Right ventricle myocardium superior (tissue), 1 donor: Measurements from ENCODE around the gene SLC26A6. TPM values are rescaled to one million over a fixed set of nuclear protein-coding genes. Genes with fewer than 3 reads are reported as not detected.

Experiments used
- ATAC-seq: fragments of 200-7000 bp; cut with Tn5 transposase; one replicate; pipeline ENCODE4 v1.9.1; 2020; ENCODE audit warnings: mild to moderate bottlenecking; ENCODE audit not compliant: poor library complexity
- DNase-seq: peaks from one replicate; pipeline ENCODE4 v3.0.0-alpha.2; 2020
- intact Hi-C: fragments of 100-400 bp; cut with DNase I; formaldehyde crosslinking; loops from one replicate; pipeline ENCODE4 v1.11.2; 2022
- long read RNA-seq: library from polyadenylated mRNA; unstranded; transcript quantifications from one replicate; pipeline ENCODE4 v2.0.0, GENCODE V29; 2021
- total RNA-seq: library from RNA; stranded (reverse); fragmentation: NEBNext Ultra II Directional; extraction: Animal tissue kit (Norgen Biotek cat#: 25700); gene quantifications from one replicate; pipeline ENCODE4 v1.2.1, GENCODE V29; 2021
- donor health status: DM: no; HTN: yes; CAD: no; lungs with severe emphysema.

SLC26A6 gene, protein sequence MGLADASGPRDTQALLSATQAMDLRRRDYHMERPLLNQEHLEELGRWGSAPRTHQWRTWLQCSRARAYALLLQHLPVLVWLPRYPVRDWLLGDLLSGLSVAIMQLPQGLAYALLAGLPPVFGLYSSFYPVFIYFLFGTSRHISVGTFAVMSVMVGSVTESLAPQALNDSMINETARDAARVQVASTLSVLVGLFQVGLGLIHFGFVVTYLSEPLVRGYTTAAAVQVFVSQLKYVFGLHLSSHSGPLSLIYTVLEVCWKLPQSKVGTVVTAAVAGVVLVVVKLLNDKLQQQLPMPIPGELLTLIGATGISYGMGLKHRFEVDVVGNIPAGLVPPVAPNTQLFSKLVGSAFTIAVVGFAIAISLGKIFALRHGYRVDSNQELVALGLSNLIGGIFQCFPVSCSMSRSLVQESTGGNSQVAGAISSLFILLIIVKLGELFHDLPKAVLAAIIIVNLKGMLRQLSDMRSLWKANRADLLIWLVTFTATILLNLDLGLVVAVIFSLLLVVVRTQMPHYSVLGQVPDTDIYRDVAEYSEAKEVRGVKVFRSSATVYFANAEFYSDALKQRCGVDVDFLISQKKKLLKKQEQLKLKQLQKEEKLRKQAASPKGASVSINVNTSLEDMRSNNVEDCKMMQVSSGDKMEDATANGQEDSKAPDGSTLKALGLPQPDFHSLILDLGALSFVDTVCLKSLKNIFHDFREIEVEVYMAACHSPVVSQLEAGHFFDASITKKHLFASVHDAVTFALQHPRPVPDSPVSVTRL
- 10.8 TPM for total RNA-seq
- long read RNA-seq, transcript SLC26A6-205 (21 exons, 2,589 nt), result minor isoform, 5 of 38 reads
- long read RNA-seq, transcript SLC26A6-207 (21 exons, 2,630 nt), result major isoform, 9 of 38 reads
- long read RNA-seq, partial matches to known transcripts, result 6 of 38 reads
- long read RNA-seq, other reads (novel, unspliced or antisense), result 18 of 38 reads

DNA sequence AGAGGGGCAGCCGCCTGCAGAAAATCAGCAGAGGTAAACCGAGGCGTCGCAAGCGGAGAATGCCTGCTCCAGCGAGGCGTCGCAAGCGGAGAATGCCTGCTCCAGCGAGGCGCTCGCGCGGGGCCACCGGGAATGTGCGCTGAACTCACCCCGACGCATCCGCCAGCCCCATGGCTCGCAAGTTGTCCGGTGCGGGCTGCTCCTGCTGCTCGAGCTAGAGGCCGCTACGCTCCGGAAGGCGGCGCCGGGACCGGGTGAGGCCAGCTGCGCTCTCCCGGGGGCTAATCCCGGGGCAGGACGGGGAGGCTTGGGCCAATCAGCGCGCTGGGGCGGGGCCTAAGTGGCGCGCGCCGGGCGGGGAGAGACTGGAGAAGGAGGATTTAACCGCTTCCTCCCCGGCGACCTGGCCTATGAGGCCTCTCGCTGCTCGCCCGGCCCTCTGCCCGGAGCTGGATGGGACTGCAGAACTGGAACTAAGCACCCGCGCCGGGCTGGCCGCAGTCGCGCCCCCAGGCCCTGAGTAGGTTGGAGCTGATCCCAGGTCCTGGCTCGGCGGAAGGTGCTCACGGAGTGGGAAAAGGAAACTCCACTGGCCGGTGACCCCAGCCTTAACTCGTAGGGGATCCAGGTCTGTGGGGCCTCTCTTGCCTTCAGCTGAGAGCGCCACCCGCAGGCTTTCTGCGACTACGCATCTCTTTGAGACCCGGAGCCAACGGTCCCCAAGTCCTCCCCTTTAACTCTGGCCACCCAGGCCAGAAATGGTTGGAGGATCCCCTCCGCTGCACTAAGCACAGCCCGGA is at the start of gene SLC26A6:
SLC26A6 (minus strand) TSS at position 240 of the 800 bp plus-strand sequence; CDS start at position 172, 68 bp downstream.
- intact Hi-C loops, result no loop called here
- DNase-seq, result peak; percentile 99
- ATAC-seq, result peak; percentile 98

DNA sequence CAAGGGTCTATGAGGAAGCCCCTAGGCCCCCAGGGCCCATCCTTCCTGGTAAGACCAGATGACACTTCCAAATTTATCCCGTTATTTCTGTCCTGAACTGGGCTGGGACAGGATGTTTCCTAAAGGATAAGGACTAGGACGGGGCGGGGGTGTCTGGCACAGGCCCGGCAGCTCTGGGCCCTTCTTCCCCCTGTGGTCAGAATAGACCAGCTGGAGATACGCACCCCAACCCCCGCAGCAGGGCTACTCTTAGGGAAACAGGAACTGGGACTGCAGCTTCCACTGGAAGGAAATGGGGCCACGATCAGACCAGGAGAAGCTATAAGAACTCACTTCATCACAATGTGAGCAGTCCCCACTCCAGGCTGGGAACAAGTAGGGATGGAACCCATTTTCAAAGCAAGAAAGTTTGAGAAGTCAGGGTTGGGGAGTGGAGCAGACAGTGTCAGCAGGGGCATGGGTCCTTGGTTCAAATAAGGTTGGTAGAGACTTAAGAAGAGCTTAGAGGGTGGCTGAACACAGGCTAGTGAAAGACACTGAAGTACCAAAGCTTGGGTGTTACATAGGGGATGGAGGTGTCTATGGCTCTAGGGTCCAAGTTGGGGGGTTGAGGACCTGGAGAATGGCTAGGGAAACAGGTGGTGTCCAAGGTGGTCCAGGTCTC is 49.4 kb upstream of the SLC26A6 start:
- ATAC-seq (peak; percentile 10), DNase-seq (peak; percentile 76)
- intact Hi-C loops, result no loop called here

GRCh38 chr3:48684054-48684349 is 48.7 kb upstream of the SLC26A6 start:
- ATAC-seq, result no peak
- intact Hi-C loops, result no loop called here
- peak; percentile 36 for DNase-seq

- intact Hi-C loops, result no loop called here
- peak; percentile 22 for DNase-seq
- ATAC-seq, result no peak
Observed at GRCh38 chr3:48682786-48683185, 47.5 kb upstream of the SLC26A6 start.

DNA sequence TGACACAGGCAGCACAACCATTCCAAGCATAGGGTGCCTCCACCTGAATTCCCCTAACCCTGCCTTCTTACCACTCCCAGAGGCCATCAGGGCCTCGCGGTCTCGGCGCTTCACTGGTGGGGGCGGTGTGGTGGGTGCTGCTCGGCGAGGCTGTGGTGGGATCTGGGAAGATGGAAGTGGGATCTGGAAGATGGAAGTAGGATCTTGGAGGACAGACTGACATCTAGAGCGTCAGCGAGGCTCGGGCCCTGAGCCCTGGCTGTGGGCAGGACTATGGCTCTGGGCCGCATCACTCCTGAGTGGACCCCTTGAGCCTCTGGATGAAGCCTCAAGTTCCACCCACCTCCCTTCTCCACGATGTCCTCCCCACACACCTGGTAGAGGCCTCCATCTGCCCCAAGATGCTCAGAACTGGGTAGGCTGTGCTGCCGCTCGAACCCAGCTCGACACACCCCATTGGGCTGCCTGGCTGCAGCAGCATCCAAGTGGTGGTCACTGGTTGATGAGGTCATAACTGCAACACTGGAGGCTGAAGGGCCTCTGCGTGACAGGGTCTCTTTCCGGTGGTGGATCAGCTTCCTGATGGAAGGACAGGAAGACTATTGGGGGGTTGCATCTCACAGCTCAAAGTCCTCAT is 46.8 kb upstream of the SLC26A6 start:
- intact Hi-C loops, result no loop called here
- ATAC-seq (no peak), DNase-seq (peak; percentile 35)

GRCh38 chr3:48681541-48681880 is 46.2 kb upstream of the SLC26A6 start:
- no peak for ATAC-seq
- peak; percentile 17 for DNase-seq
- intact Hi-C loops, result no loop called here

DNA sequence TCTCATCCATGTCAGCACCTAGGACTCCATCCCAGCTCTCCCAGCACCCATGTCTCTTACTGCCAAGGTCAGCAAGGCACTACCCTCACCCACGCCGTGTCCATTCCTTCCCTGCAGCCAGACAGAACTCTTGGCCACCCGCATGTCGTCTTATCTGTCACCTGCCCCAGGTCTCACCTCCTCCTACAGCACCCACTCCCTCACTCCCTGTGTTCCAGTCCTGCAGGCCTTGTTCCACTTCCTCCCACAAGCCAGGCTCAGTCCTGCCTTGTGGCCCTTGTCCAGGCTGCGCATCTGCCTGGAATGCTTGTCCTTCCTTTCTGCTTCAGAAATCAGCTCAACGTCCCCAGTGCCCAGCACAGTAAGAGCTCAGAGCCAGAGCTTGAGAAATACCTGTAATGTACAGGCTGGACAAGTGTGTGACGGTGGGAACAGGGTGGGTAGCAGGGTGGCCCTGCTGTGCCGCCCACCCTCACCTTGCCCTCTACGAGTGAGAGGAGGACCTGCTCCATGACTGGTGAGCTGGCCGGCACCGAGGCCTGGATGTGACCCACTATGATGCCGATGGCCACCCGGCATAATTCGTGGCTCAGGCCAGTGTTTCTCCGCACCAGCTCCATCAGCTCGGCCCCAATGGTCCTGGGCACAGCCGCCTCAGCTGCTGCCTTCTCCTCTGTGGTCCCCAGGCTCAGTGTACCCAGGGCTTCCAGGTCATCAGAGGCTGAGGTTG is 45.7 kb upstream of the SLC26A6 start:
- ATAC-seq (no peak), DNase-seq (peak; percentile 40)
- intact Hi-C loops, result no loop called here

- intact Hi-C loops, result no loop called here
- ATAC-seq (no peak), DNase-seq (peak; percentile 32)
Observed at GRCh38 chr3:48679411-48680391, 44.4 kb upstream of the SLC26A6 start.

GRCh38 chr3:48678566-48679380 is 43.5 kb upstream of the SLC26A6 start:
- ATAC-seq (no peak), DNase-seq (peak; percentile 27)
- intact Hi-C loops, result no loop called here

DNA sequence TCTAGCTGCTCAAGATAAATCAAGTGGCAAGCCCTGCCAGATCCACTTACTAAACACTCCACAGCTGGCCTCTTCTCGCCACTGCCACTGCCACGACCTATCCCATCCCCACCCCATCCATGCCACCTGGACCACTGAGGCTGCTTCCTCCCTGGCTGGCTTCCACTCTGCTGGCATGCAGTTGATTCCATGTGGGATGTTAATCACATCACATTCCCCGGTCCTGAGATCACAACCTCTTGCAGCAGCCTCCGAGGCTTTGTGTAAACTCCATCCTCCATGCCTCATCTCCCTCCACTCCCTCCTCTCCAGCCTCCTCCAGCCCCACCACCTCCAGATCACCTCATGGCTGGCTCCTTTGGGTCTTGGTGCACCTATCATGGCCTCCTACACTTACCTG is 42.8 kb upstream of the SLC26A6 start:
- ATAC-seq (no peak), DNase-seq (peak; percentile 3)
- intact Hi-C loops, result no loop called here

DNA sequence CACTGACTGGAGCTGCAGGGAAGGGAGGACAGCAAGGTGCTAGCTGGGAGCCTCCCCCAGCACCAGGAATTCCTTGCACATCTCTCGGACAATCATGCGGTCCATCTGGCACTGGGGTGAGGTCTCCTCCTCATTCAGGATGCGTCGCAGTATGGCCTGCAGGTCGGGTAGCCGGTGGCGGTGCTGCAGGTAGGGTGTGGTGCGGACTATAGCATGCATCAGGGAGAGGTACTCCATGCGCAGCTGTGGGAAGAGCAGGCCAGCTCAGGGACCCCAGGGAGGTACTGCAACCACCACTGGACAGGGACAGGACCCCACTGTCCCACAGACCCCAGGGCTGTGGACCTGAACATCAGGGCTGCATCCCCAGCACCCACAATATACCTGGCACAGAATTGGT is 39.2 kb upstream of the SLC26A6 start:
- intact Hi-C loops, result no loop called here
- ATAC-seq (no peak), DNase-seq (peak; percentile 8)

- no peak for ATAC-seq
- intact Hi-C loops, result no loop called here
Observed at GRCh38 chr3:48672522-48672921, 37.3 kb upstream of the SLC26A6 start.

GRCh38 chr3:48664929-48665328 is 29.7 kb upstream of the SLC26A6 start:
- no peak for DNase-seq
- intact Hi-C loops, result no loop called here
- ATAC-seq, result no peak

More at GRCh38 chr3:48672522-48672921, 37.3 kb upstream of the SLC26A6 start:
- DNase-seq, result no peak

DNA sequence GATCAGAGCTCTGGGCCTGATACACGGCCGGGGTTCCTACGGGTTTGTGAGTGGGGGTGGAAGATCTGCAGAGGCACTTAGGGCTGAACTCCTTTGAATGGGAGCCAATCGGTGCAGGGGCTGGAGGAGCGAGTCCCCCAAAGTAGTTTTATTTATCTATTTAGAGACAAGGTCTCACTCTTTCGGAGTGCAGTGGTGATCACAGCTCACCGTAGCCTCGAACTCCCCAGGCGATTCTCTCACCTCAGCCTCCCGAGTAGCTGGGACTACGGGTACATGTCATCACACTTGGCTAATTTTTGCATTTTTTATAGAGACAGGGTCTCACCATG is 29.0 kb upstream of the SLC26A6 start:
- ATAC-seq, result no peak
- no peak for DNase-seq
- intact Hi-C loops, result no loop called here

DNA sequence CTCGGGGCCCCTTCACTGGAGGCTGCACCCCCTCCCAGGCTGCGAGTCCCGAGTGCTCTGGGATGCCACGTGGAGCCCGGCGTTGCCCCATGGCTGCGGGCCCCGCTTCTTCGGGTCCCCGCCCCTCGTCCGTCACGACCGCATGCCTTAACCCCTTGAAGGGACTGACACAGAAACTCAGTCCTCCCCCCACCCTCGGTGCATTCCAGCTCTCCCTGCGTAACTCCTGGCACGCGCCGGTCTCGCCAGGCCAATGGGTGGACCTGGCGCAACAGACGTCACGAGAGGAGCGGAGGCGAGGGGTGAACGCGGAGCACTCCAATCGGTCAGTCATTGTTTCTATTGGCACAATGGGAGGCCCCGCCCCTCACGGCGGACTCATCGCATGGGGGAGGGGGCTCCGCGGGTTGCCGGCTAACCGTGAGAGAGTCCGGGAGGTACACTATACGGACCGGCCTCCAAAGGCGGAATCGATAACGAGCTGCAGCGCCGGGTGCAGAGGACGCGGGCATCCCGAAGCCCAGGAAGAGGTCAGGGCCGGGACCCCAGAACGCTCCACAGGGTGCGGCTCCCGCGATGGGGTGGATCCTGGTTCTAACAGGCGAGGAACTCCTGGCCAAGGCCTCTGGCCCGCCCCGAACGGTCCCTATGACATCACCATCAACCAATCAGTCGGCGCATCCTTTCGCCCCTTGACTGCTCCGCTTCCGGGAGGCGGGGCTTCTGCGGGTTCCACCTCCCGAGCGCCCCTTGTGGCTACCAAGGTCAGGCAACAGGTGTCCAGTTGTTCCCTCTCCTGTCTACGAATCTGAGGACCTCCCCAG is 28.4 kb upstream of the SLC26A6 start:
- intact Hi-C loops, result no loop called here
- DNase-seq, result peak; percentile 94
- ATAC-seq, result peak; percentile 82
